Stimulated activated naive B cell treated with anti-CD40 and anti-IgM and Interleukin-4, amounts not matched to agents 10 μg/mL and 1 μg/mL and 100 μg/mL, for 72 hours (primary cell): Measurements from ENCODE around the gene FCRL5.
"Not testable (repeated sequence)": the region's sequence is repeated elsewhere in the genome, so short reads cannot be mapped to it uniquely, and the experiment has no call there.

Experiments
- ATAC-seq, 2 donors: fragments of 150-1000 bp; cut with Tn5 transposase; replicated peaks; 2 replicates each; pipeline ENCODE4 v1.10.0; 2021; ENCODE audit warnings: moderate library complexity in 1 of 2
- DNase-seq: peaks from one replicate; pipeline ENCODE4 v3.0.0; 2021
- H3K27ac Mint-ChIP-seq: one replicate; pipeline ENCODE4 v1.8.0; 2022; ENCODE audit warnings: mild to moderate bottlenecking, mixed read lengths
- H3K27me3 Mint-ChIP-seq, 2 donors: one replicate each; pipeline ENCODE4 v1.8.0; 2022; ENCODE audit warnings: mixed read lengths in 2 of 2
- H3K36me3 Mint-ChIP-seq, 2 donors: one replicate each; pipeline ENCODE4 v1.8.0; 2022; ENCODE audit warnings: mixed read lengths in 2 of 2, mild to moderate bottlenecking in 1 of 2
- H3K4me1 Mint-ChIP-seq, 2 donors: one replicate each; pipeline ENCODE4 v1.8.0; 2022; ENCODE audit warnings: mixed read lengths in 2 of 2, mild to moderate bottlenecking in 1 of 2
- H3K4me3 Mint-ChIP-seq, 2 donors: one replicate each; pipeline ENCODE4 v1.8.0; 2022; ENCODE audit warnings: mild to moderate bottlenecking in 2 of 2, mixed read lengths in 2 of 2, moderate library complexity in 1 of 2
- H3K9me3 Mint-ChIP-seq, 2 donors: one replicate each; pipeline ENCODE4 v1.8.0; 2022; ENCODE audit warnings: mixed read lengths in 2 of 2, mild to moderate bottlenecking in 1 of 2

Gene FCRL5

DNA sequence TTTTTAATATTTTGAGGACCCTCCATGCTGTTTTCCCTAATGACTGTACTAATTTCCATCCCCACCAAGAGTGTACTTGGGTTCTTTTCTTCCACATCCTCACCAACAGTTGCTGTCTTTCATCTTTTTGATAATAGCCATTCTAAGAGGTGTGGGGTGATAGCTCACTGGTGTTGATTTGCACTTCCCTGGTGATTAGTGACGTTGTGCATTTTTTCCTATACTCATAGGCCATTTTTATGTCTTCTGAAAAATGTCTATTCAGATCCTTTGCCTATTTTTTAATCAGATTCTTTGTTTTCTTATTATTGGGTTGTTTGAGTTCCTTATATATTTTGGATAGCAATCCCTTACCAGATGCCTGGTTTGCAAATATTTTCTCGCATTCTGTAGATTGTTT lies 64.2 kb downstream of the FCRL5 start:
- H3K27ac Mint-ChIP-seq, result peak overlapping the region; percentile 20
- no peaks in the 10 kb centered on the region for H3K9me3 Mint-ChIP-seq
- peaks cover 2 to 18% of the 10 kb centered on the region in 2 donors for H3K27me3 Mint-ChIP-seq
- no peaks in the 10 kb centered on the region for H3K36me3 Mint-ChIP-seq
- no peak for ATAC-seq
- peaks cover 4 to 16% of the 10 kb centered on the region in 2 donors for H3K4me1 Mint-ChIP-seq
- DNase-seq, result no peak
- no peak overlapping the region for H3K4me3 Mint-ChIP-seq

DNA sequence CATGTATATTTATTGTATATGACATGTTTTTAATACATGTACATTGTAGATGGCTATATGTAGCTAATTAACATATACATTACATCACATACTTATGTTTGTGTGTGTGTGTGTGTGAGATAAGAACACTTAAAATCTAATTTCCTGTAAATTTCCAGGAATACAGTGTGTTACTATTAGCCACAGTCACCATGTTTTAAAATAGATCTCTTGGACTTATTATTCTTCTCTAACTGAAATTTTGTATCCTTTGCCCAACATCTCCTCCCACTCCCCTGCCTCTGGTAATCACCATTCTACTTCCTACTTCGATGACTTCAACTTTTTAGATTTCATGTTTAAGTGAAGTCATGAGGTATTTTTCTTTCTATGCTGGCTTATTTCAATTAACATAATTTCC lies 64.8 kb downstream of the FCRL5 start:
- Mint-ChIP-seq H3K27me3 (peaks cover 8 to 20% of the 10 kb centered on the region in 2 donors), H3K27ac (no peak overlapping the region), H3K36me3 (no peaks in the 10 kb centered on the region), H3K9me3 (no peaks in the 10 kb centered on the region), H3K4me3 (no peak overlapping the region), H3K4me1 (peaks cover 4 to 16% of the 10 kb centered on the region in 2 donors)
- DNase-seq (no peak), ATAC-seq (no peak)

- H3K9me3 Mint-ChIP-seq, result no peaks in the 10 kb centered on the region
- peaks cover 8 to 16% of the 10 kb centered on the region in 2 donors for H3K27me3 Mint-ChIP-seq
- peaks cover 4 to 16% of the 10 kb centered on the region in 2 donors for H3K4me1 Mint-ChIP-seq
- H3K27ac Mint-ChIP-seq, result no peak overlapping the region
- no peak for DNase-seq
- ATAC-seq, result no peak
- H3K4me3 Mint-ChIP-seq, result no peak overlapping the region
- H3K36me3 Mint-ChIP-seq, result no peaks in the 10 kb centered on the region
Observed at GRCh38 chr1:157487096-157487495, 65.2 kb downstream of the FCRL5 start.

DNA sequence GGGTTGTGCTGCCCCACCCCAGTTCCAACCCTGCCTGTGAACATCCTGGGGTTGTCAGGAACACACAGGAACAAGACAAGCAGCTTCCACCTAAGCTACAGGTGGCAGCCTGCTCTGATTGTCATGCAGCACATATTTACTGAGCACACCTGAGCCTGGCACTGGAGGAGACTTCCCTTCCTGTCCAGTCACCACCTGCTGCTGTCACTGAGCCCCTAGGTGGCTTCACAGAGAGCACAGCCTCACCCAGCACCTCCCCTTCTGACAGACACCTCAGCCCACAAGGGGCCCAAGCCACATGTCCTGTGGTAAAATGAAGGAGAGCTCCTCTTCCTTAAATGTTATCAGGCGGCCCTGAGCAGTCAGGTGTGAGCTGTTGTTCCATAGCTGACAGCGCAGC lies 65.9 kb downstream of the FCRL5 start:
- not testable (repeated sequence) for H3K9me3 Mint-ChIP-seq, H3K27me3 Mint-ChIP-seq, DNase-seq, H3K27ac Mint-ChIP-seq, H3K4me3 Mint-ChIP-seq, H3K36me3 Mint-ChIP-seq
- peaks cover 4 to 16% of the 10 kb centered on the region in 2 donors for H3K4me1 Mint-ChIP-seq
- ATAC-seq, result peak in 1 of 2 donors; percentile 28

GRCh38 chr1:157485793-157486192 lies 66.5 kb downstream of the FCRL5 start:
- H3K9me3 Mint-ChIP-seq, result peaks cover 0 to under 1% of the 10 kb centered on the region in 2 donors
- ATAC-seq, result no peak
- no peak overlapping the region for H3K27ac Mint-ChIP-seq
- H3K4me3 Mint-ChIP-seq, result no peak overlapping the region
- peaks cover 4 to 16% of the 10 kb centered on the region in 2 donors for H3K4me1 Mint-ChIP-seq
- no peaks in the 10 kb centered on the region for H3K36me3 Mint-ChIP-seq
- peaks cover 7 to 8% of the 10 kb centered on the region in 2 donors for H3K27me3 Mint-ChIP-seq
- no peak for DNase-seq

DNA sequence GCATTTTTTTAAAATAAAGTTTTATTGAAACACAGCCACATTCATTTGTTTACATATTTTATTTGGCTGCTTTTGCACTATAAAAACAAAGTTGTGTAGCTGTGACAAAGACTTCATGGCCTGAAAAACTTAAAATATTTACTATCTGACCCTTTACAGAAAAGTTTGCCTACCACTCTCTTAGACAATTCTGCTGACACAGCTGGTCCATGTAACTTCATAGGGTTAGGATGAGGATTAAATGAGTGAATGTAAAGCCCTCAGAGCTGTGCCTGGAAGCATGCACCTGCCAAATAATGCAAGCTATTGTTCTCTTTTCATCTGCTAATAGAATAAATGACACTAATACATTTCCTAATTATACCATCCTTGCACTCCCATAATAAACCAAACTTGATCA lies 67.7 kb downstream of the FCRL5 start:
- Mint-ChIP-seq H3K27ac (no peak overlapping the region), H3K4me3 (no peak overlapping the region), H3K27me3 (peaks cover 13% of the 10 kb centered on the region in 2 donors), H3K4me1 (peaks cover 0 to 5% of the 10 kb centered on the region in 2 donors), H3K36me3 (peaks cover under 1 to 4% of the 10 kb centered on the region in 2 donors), H3K9me3 (peaks cover 4 to 8% of the 10 kb centered on the region in 2 donors)
- no peak for DNase-seq
- no peak for ATAC-seq

DNA sequence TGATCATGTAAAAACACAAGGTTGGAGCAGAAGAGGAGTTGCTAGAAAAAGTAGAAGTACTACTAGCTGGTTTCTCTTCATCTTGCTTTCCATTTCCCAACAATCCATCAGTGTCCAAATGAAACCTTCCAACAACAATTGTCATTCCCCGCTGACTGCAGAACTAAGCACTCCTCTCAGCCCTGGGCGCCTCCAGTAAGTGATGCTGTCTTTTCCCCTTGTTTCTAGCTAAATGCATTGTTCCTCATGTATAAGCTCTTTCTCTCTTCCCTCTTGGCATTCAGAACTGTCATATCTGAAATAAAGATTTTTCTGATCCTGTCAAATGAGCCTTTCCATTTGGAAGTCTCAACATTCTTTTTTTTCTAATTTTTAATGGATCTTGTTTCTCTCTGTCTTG lies 68.7 kb downstream of the FCRL5 start:
- H3K27me3 Mint-ChIP-seq, result peaks cover 20 to 21% of the 10 kb centered on the region in 2 donors
- peaks cover 11 to 15% of the 10 kb centered on the region in 2 donors for H3K9me3 Mint-ChIP-seq
- no peak overlapping the region for H3K4me3 Mint-ChIP-seq
- no peak overlapping the region for H3K27ac Mint-ChIP-seq
- H3K4me1 Mint-ChIP-seq, result no peaks in the 10 kb centered on the region
- H3K36me3 Mint-ChIP-seq, result peaks cover 7 to 10% of the 10 kb centered on the region in 2 donors
- ATAC-seq, result no peak
- DNase-seq, result no peak

DNA sequence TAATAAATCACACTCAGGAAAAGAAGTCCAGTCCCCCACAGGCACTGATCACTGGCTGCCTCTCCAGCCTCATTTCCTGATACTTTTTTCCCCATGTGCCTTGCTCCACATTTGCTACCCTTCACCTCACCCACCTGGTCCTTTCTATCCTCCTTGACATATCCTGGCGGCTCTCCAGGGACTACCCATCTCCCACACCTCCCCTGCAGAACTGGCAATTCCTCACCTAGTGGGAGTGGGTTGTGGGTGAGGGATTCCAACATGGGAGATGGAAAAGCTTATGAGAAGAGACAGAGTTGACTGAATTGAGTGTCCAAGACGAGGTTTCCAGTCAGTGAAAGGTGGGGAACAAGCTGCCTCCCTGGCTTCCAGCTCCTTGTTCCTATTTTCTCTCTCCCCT lies 69.6 kb downstream of the FCRL5 start:
- no peak overlapping the region for H3K4me3 Mint-ChIP-seq
- ATAC-seq (no peak), DNase-seq (no peak)
- H3K36me3 Mint-ChIP-seq, result peaks cover 15 to 17% of the 10 kb centered on the region in 2 donors
- peaks cover 18 to 22% of the 10 kb centered on the region in 2 donors for H3K9me3 Mint-ChIP-seq
- H3K27ac Mint-ChIP-seq, result no peak overlapping the region
- peaks cover 20 to 27% of the 10 kb centered on the region in 2 donors for H3K27me3 Mint-ChIP-seq
- H3K4me1 Mint-ChIP-seq, result no peaks in the 10 kb centered on the region

DNA sequence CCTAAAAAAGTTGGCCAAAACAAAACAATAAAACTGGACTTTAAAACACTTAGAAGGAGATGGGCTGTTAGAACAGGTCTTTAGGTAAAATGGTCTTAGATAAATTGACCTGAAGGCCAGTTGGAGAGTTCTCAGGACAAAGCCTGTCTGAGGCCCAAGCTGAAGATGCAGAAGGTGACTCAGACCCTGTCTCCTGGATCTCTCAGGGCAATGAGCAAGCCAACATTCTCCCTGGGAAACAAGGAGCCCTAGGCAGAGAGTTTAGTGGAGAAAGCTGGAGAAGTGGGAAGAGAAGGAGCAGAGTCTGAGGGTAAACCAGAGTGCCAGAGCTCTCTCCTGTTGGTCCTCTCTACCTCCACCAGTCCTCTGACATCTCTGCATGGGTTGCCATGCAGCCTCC lies 70.1 kb downstream of the FCRL5 start:
- H3K4me1 Mint-ChIP-seq, result no peaks in the 10 kb centered on the region
- DNase-seq (no peak), ATAC-seq (no peak)
- H3K36me3 Mint-ChIP-seq, result peaks cover 17% of the 10 kb centered on the region in 2 donors
- H3K27me3 Mint-ChIP-seq, result peaks cover 20 to 30% of the 10 kb centered on the region in 2 donors
- H3K9me3 Mint-ChIP-seq, result peaks cover 19 to 27% of the 10 kb centered on the region in 2 donors
- H3K4me3 Mint-ChIP-seq, result no peak overlapping the region
- no peak overlapping the region for H3K27ac Mint-ChIP-seq

- H3K4me3 Mint-ChIP-seq, result no peak overlapping the region
- no peak overlapping the region for H3K27ac Mint-ChIP-seq
- DNase-seq (no peak), ATAC-seq (no peak)
- peaks cover 30 to 37% of the 10 kb centered on the region in 2 donors for H3K9me3 Mint-ChIP-seq
- peaks cover 17 to 22% of the 10 kb centered on the region in 2 donors for H3K36me3 Mint-ChIP-seq
- peaks cover 23 to 48% of the 10 kb centered on the region in 2 donors for H3K27me3 Mint-ChIP-seq
- no peaks in the 10 kb centered on the region for H3K4me1 Mint-ChIP-seq
Observed at GRCh38 chr1:157478030-157478429, 74.3 kb downstream of the FCRL5 start.

- H3K4me3 Mint-ChIP-seq, result no peak overlapping the region
- no peak for ATAC-seq
- no peak overlapping the region for H3K27ac Mint-ChIP-seq
- peaks cover 30 to 37% of the 10 kb centered on the region in 2 donors for H3K9me3 Mint-ChIP-seq
- H3K4me1 Mint-ChIP-seq, result no peaks in the 10 kb centered on the region
- peaks cover 19 to 45% of the 10 kb centered on the region in 2 donors for H3K27me3 Mint-ChIP-seq
- DNase-seq, result no peak
- peaks cover 17 to 22% of the 10 kb centered on the region in 2 donors for H3K36me3 Mint-ChIP-seq
Observed at GRCh38 chr1:157477419-157477818, 74.9 kb downstream of the FCRL5 start.

GRCh38 chr1:157472959-157473358 lies 79.4 kb downstream of the FCRL5 start:
- peaks cover 14 to 18% of the 10 kb centered on the region in 2 donors for H3K9me3 Mint-ChIP-seq
- DNase-seq (no peak), ATAC-seq (no peak)
- peaks cover 12 to 26% of the 10 kb centered on the region in 2 donors for H3K27me3 Mint-ChIP-seq
- H3K27ac Mint-ChIP-seq, result no peak overlapping the region
- peaks cover 0 to 1% of the 10 kb centered on the region in 2 donors for H3K4me1 Mint-ChIP-seq
- H3K36me3 Mint-ChIP-seq, result peaks cover 4 to 8% of the 10 kb centered on the region in 2 donors
- H3K4me3 Mint-ChIP-seq, result no peak overlapping the region

- ATAC-seq (no peak), DNase-seq (no peak)
- peaks cover 0 to 5% of the 10 kb centered on the region in 2 donors for H3K36me3 Mint-ChIP-seq
- H3K4me3 Mint-ChIP-seq, result no peak overlapping the region
- H3K27me3 Mint-ChIP-seq, result peaks cover 12 to 21% of the 10 kb centered on the region in 2 donors
- H3K27ac Mint-ChIP-seq, result no peak overlapping the region
- H3K9me3 Mint-ChIP-seq, result peaks cover 10 to 11% of the 10 kb centered on the region in 2 donors
- peaks cover 0 to 1% of the 10 kb centered on the region in 2 donors for H3K4me1 Mint-ChIP-seq
Observed at GRCh38 chr1:157472056-157472701, 80.1 kb downstream of the FCRL5 start.

DNA sequence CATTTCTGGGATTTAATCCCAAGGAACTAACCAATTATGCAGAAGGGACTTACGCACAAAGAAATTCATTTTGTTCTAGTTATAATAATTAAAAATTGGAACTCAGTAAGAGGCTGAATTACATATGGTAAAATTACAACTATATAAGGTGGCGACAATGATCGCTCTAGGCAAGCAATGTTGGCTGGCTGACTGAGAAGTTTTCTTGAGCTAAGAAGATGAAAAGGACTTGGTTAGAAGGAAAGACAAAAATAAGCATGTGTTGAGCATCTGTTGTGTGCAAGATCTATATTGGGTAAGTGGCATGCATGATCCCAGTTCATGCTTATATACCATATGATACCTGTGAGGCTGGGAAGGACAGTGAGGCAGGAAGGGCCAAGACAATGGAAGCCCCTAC lies 80.8 kb downstream of the FCRL5 start:
- no peak for ATAC-seq
- H3K27me3 Mint-ChIP-seq, result peaks cover 10 to 15% of the 10 kb centered on the region in 2 donors
- peaks cover 4 to 6% of the 10 kb centered on the region in 2 donors for H3K9me3 Mint-ChIP-seq
- H3K4me1 Mint-ChIP-seq, result peaks cover 0 to 1% of the 10 kb centered on the region in 2 donors
- no peak for DNase-seq
- H3K4me3 Mint-ChIP-seq, result no peak overlapping the region
- peaks cover 0 to 4% of the 10 kb centered on the region in 2 donors for H3K36me3 Mint-ChIP-seq
- no peak overlapping the region for H3K27ac Mint-ChIP-seq
